DOHH2 (cell line): ENCODE results near the gene EPHA3.

Source experiments
- H3F3A ChIP-seq: fragments of 200-600 bp; sonication (generic), shearing (Covaris generic); 2 replicates; pipeline ENCODE4 v1.6.0; 2016; ENCODE audit warnings: antibody characterized with exemption, mild to moderate bottlenecking; ENCODE audit not compliant: control insufficient read depth, insufficient read depth
- H3K27ac ChIP-seq: fragments of 200-600 bp; sonication (generic); 2 replicates; pipeline ENCODE4 v1.5.1; 2014; ENCODE audit warnings: low read depth, mild to moderate bottlenecking, low read length, moderate library complexity
- H3K27me3 ChIP-seq: fragments of 200-600 bp; sonication (generic); 2 replicates; pipeline ENCODE4 v1.6.1; 2014; ENCODE audit warnings: mild to moderate bottlenecking, low read length, mixed read lengths; ENCODE audit not compliant: control insufficient read depth
- H3K36me3 ChIP-seq: fragments of 200-600 bp; sonication (generic); 2 replicates; pipeline ENCODE4 v1.6.1; 2014; ENCODE audit warnings: mild to moderate bottlenecking, low read length, moderate library complexity, mixed read lengths; ENCODE audit not compliant: control insufficient read depth
- H3K4me1 ChIP-seq: fragments of 200-600 bp; sonication (generic); 2 replicates; pipeline ENCODE4 v1.6.1; 2014; ENCODE audit warnings: mild to moderate bottlenecking, low read length, mixed read lengths; ENCODE audit not compliant: control insufficient read depth
- H3K4me2 ChIP-seq: fragments of 200-600 bp; sonication (generic); 2 replicates; pipeline ENCODE4 v1.6.0; 2014; ENCODE audit warnings: mild to moderate bottlenecking, low read length, moderate library complexity
- H3K4me3 ChIP-seq: fragments of 200-600 bp; sonication (generic); 2 replicates; pipeline ENCODE4 v1.5.1; 2014; ENCODE audit warnings: mild to moderate bottlenecking, low read length, mixed read lengths
- H3K79me2 ChIP-seq: fragments of 200-600 bp; sonication (generic); 2 replicates; pipeline ENCODE4 v1.6.1; 2014; ENCODE audit warnings: mild to moderate bottlenecking, low read length, mixed read lengths; ENCODE audit not compliant: control insufficient read depth
- H3K9me2 ChIP-seq: fragments of 200-600 bp; sonication (generic); replicated peaks from 2 replicates; pipeline ENCODE4 v1.6.1; 2014; ENCODE audit warnings: mild to moderate bottlenecking, low read length, mixed read lengths; ENCODE audit not compliant: control insufficient read depth
- H3K9me3 ChIP-seq: fragments of 200-600 bp; sonication (generic); 2 replicates; pipeline ENCODE4 v1.6.1; 2014; ENCODE audit warnings: antibody characterized with exemption, low read length, mixed read lengths; ENCODE audit not compliant: control insufficient read depth, insufficient read depth
- H4K20me1 ChIP-seq: fragments of 200-600 bp; sonication (generic); 2 replicates; pipeline ENCODE4 v1.6.0; 2014; ENCODE audit warnings: low read depth, mild to moderate bottlenecking, antibody characterized with exemption, low read length, moderate library complexity; ENCODE audit not compliant: control insufficient read depth, insufficient read depth
- CTCF ChIP-seq: fragments of 200-600 bp; sonication (generic); IDR thresholded peaks from one replicate; pipeline ENCODE4 v1.5.1; 2014; ENCODE audit warnings: antibody characterized with exemption, mild to moderate bottlenecking, low read depth, low read length; ENCODE audit not compliant: poor library complexity, severe bottlenecking
- EZH2phosphoT487 ChIP-seq: fragments of 200-600 bp; sonication (generic); IDR thresholded peaks from 2 replicates; pipeline ENCODE4 v1.6.1; 2017; ENCODE audit warnings: borderline replicate concordance, mild to moderate bottlenecking, antibody characterized with exemption, low read length, moderate library complexity, mixed read lengths

The EPHA3 gene

DNA sequence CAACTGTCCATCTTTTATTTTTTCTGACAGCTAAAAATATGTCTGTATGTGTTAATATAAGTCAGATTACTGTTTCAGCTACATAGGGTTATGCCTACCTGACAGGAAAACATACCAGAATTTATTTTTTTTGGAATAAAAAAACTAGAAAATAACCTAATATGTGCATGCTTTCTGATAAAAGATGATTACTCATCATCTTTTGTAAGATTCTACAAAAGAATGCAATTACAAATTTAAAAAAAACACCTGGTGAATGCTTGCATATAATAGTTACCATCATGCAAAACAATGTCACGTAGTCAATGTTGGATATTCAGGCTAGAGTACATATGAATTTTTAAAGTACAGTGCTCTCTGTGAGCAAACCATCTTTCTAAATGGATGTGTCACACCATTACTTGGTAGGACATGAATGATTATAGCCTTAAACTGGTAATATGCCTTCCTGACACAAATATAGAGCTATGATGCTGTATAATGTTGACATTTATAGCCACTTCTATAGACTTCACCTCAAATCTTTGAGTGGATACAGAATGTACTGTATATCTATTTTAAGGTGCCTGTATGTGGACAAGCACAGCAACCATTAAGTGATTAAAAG is 180.6 kb downstream of the EPHA3 start:
- no peak overlapping the region for H3K4me3 ChIP-seq

DNA sequence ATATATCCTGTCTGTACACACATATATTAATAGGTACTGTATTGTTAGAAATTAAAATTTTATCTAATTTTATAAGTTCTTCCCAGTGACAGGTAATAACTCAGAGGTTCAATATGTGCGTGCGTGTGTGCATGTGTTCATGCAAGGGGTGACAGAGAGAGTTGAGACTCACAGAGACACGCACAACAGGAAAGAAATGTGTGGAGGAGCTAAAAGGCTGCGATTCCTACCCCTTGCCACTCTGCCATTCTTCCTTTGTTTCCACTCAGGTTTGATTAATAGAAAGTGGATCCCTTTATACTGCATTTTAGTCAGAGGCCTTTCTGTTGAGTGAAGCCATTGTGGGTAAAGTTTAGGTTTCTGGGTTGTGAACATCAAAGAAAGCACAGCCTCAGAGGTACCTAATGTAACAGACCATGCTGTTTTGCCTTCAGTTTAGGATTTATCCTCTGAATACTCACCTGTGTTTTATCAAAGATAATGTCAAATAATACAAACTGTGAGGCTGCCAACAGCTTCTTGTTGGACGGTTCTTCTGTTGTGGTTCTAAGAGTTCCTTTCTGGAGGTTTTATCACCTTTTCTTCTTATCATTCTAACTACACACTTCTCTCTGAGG is 182.3 kb downstream of the EPHA3 start:
- no peaks in the 10 kb centered on the region for H3K36me3 ChIP-seq
- no peaks in the 10 kb centered on the region for H3K9me2 ChIP-seq
- H3K4me2 ChIP-seq = no peak overlapping the region
- H4K20me1 ChIP-seq = no peaks in the 10 kb centered on the region
- H3K4me1 ChIP-seq = no peaks in the 10 kb centered on the region
- H3K27me3 ChIP-seq = no peaks in the 10 kb centered on the region
- no peak overlapping the region for H3K27ac ChIP-seq
- TF ChIP-seq EZH2phosphoT487 (no peak), CTCF (no peak)
- no peaks in the 10 kb centered on the region for H3F3A ChIP-seq
- no peaks in the 10 kb centered on the region for H3K9me3 ChIP-seq
- H3K79me2 ChIP-seq = no peaks in the 10 kb centered on the region
- no peak overlapping the region for H3K4me3 ChIP-seq

More for the DNA sequence above, 180.6 kb downstream of the EPHA3 start:
- no peaks in the 10 kb centered on the region for H3K9me2 ChIP-seq
- H3K4me2 ChIP-seq = no peak overlapping the region
- no peak for TF ChIP-seq CTCF
- TF ChIP-seq EZH2phosphoT487 = no peak
- no peaks in the 10 kb centered on the region for H3K27me3 ChIP-seq
- H3K9me3 ChIP-seq = no peaks in the 10 kb centered on the region
- H3K36me3 ChIP-seq = no peaks in the 10 kb centered on the region
- H3K27ac ChIP-seq = no peak overlapping the region
- no peaks in the 10 kb centered on the region for H4K20me1 ChIP-seq
- no peaks in the 10 kb centered on the region for H3K4me1 ChIP-seq
- no peaks in the 10 kb centered on the region for H3K79me2 ChIP-seq
- no peaks in the 10 kb centered on the region for H3F3A ChIP-seq

DNA sequence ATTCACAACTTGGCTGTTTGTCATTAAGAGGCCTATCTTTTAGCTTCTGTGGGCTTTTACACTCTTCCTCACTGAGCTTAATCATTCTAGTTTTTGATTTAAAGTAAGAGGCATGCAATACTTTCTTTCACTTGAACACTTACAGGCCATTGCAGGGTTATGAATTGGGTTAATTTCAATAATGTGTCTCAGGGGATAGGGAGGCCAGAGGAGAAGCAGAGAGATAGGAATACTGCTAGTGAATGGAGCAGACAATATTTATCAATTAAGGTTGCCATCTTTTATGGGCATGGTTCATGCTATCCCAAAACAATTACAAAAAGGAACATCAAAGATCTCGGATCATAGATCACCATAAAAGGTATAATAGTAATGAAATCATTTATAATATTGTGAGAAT is 189.8 kb downstream of the EPHA3 start:
- Histone ChIP-seq H3K4me1 (no peaks in the 10 kb centered on the region), H3K9me3 (no peaks in the 10 kb centered on the region), H3K4me3 (no peak overlapping the region), H3K36me3 (no peaks in the 10 kb centered on the region), H3K79me2 (no peaks in the 10 kb centered on the region), H3K4me2 (no peak overlapping the region), H3F3A (no peaks in the 10 kb centered on the region), H3K9me2 (no peaks in the 10 kb centered on the region; the same call in 1 of the 2 replicates), H4K20me1 (no peaks in the 10 kb centered on the region), H3K27me3 (no peaks in the 10 kb centered on the region), H3K27ac (no peak overlapping the region)
- TF ChIP-seq EZH2phosphoT487 (no peak), CTCF (no peak)
